Neural progenitor cell (in vitro differentiated cells): Measurements from ENCODE around the gene RYR1.

Experiments used
- CTCF ChIP-seq: fragments of 200-600 bp; sonication (generic); IDR thresholded peaks from 2 replicates; pipeline ENCODE4 v1.5.1; 2017; ENCODE audit warnings: antibody characterized with exemption, mild to moderate bottlenecking
- EZH2 ChIP-seq: fragments of 200-600 bp; sonication (generic); IDR thresholded peaks from 2 replicates; pipeline ENCODE4 v1.6.1; 2017; ENCODE audit warnings: antibody characterized with exemption, mild to moderate bottlenecking, moderate library complexity
- EZH2phosphoT487 ChIP-seq: fragments of 200-600 bp; sonication (generic); IDR thresholded peaks from 2 replicates; pipeline ENCODE4 v1.6.1; 2017; ENCODE audit warnings: antibody characterized with exemption

GRCh38 chr19:38531515-38531914 lies 98.0 kb downstream of the RYR1 start:
- TF ChIP-seq EZH2phosphoT487 (no peak), CTCF (no peak), EZH2 (no peak)
